A549 (cell line): ENCODE measurements around the gene KDF1. TPM values are rescaled to one million over a fixed set of nuclear protein-coding genes. Genes with fewer than 3 reads are reported as not detected.

Experiments used
- ATAC-seq, 2 experiments: fragments of 200-7000 bp in 1 of 2; fragments of >200 bp in 1 of 2; cut with Nextera tagmentation in 1 of 2; cut with Tn5 transposase in 1 of 2; 3 replicates each; pipeline versions ENCODE4 v1.8.0 to v1.9.1; 2018 to 2020; ENCODE audit warnings: mild to moderate bottlenecking in 1 of 2, moderate library complexity in 1 of 2
- CTCF ChIA-PET: fragments of 300-600 bp; sonication (Branson Sonifier 250); formaldehyde crosslinking; extraction: SDS; loops from one replicate; lab custom pipeline; 2021; ENCODE audit warnings: antibody characterized with exemption, inconsistent platforms; lab: Yijun Ruan, JAX
- POLR2A ChIA-PET: fragments of 350-600 bp; formaldehyde crosslinking; extraction: SDS; loops from one replicate; lab custom pipeline; 2021; ENCODE audit warnings: antibody characterized with exemption, inconsistent platforms; lab: Yijun Ruan, JAX
- DNase-seq, 2 experiments: peaks; one replicate each; pipeline versions ENCODE4 v3.0.0 to v3.0.0-alpha.2; 2011 to 2016; ENCODE audit warnings: low read depth in 1 of 2, low spot score in 1 of 2
- FAIRE-seq: peaks from 2 replicates; lab custom pipeline; 2011; peaks lifted over from hg19 to GRCh38; lab: Jason Lieb, UNC
- H3K27ac ChIP-seq, 2 experiments: fragments of >200 bp; sonication (Bioruptor Twin); formaldehyde crosslinking; 3 replicates each; pipeline ENCODE4 v1.5.1; 2016 to 2017
- H3K4me1 ChIP-seq: fragments of >200 bp; sonication (Bioruptor Twin); formaldehyde crosslinking; 3 replicates; pipeline ENCODE4 v1.6.1; 2016
- H3K4me2 ChIP-seq: fragments of >200 bp; sonication (Bioruptor Twin); formaldehyde crosslinking; 3 replicates; pipeline ENCODE4 v1.6.1; 2016
- H3K4me3 ChIP-seq: fragments of >200 bp; sonication (Bioruptor Twin); formaldehyde crosslinking; 3 replicates; pipeline ENCODE4 v1.5.1; 2016
- H3K9me3 ChIP-seq: fragments of >200 bp; sonication (Bioruptor Twin); formaldehyde crosslinking; 3 replicates; pipeline ENCODE4 v1.6.1; 2016
- ATOH8 ChIP-seq: fragments of 250-450 bp; sonication (Bioruptor Pico); IDR thresholded peaks from 2 replicates; pipeline ENCODE4 v1.5.0; 2020; ENCODE audit warnings: low read depth, mild to moderate bottlenecking, moderate library complexity
- CBX2 ChIP-seq: fragments of 200-600 bp; sonication (generic); IDR thresholded peaks from 2 replicates; pipeline ENCODE4 v1.6.1; 2016; ENCODE audit warnings: low read depth, mild to moderate bottlenecking, borderline replicate concordance
- CBX8 ChIP-seq: fragments of 200-600 bp; sonication (generic); IDR thresholded peaks from 2 replicates; pipeline ENCODE4 v1.6.1; 2016
- CHD2 ChIP-seq: fragments of 150-350 bp; IDR thresholded peaks from 2 replicates; pipeline ENCODE4 v1.6.1; 2014; ENCODE audit warnings: low read length; ENCODE audit not compliant: partially characterized antibody
- E2F6 ChIP-seq: IDR thresholded peaks from 2 replicates; pipeline ENCODE4 v1.6.1; 2012; ENCODE audit warnings: low read depth, borderline replicate concordance
- EHMT2 ChIP-seq: fragments of 200-600 bp; sonication (generic); IDR thresholded peaks from 2 replicates; pipeline ENCODE4 v1.6.1; 2016; ENCODE audit warnings: antibody characterized with exemption, low read depth, mild to moderate bottlenecking, moderate library complexity
- ELK1 ChIP-seq: fragments of 150-350 bp; IDR thresholded peaks from 2 replicates; pipeline ENCODE4 v1.6.1; 2014; ENCODE audit warnings: low read depth, mild to moderate bottlenecking, low read length
- ESRRA ChIP-seq: fragments of 150-350 bp; IDR thresholded peaks from 2 replicates; pipeline ENCODE4 v1.6.1; 2014; ENCODE audit warnings: mild to moderate bottlenecking, low read length, borderline replicate concordance
- FOSB ChIP-seq: fragments of 250-450 bp; sonication (Bioruptor Pico); IDR thresholded peaks from 2 replicates; pipeline ENCODE4 v1.5.0; 2020; ENCODE audit warnings: mild to moderate bottlenecking, moderate library complexity
- FOXS1 ChIP-seq: fragments of 250-450 bp; sonication (Bioruptor Pico); IDR thresholded peaks from 2 replicates; pipeline ENCODE4 v1.5.0; 2020; ENCODE audit warnings: mild to moderate bottlenecking, moderate library complexity
- HDAC2 ChIP-seq: fragments of 200-600 bp; sonication (generic); IDR thresholded peaks from 2 replicates; pipeline ENCODE4 v1.6.1; 2016
- HES2 ChIP-seq: fragments of >200 bp; sonication (Bioruptor Twin); formaldehyde crosslinking; IDR thresholded peaks from 2 replicates; pipeline ENCODE4 v1.6.1; 2016
- HEYL ChIP-seq: fragments of 250-450 bp; sonication (Bioruptor Pico); IDR thresholded peaks from 2 replicates; pipeline ENCODE4 v1.8.0; 2021; ENCODE audit warnings: mild to moderate bottlenecking, moderate library complexity
- JUNB ChIP-seq: fragments of >200 bp; sonication (Bioruptor Twin); formaldehyde crosslinking; IDR thresholded peaks from 2 replicates; pipeline ENCODE4 v1.6.1; 2016
- MAZ ChIP-seq: fragments of 150-350 bp; IDR thresholded peaks from 2 replicates; pipeline ENCODE4 v1.6.1; 2014; ENCODE audit warnings: antibody characterized with exemption, low read depth, low read length, borderline replicate concordance
- MYC ChIP-seq: IDR thresholded peaks from 2 replicates; pipeline ENCODE4 v1.6.1; 2012; ENCODE audit warnings: mild to moderate bottlenecking, inconsistent platforms, low read length, improper control_type of control experiment, borderline replicate concordance
- RAD21 ChIP-seq, 2 experiments: fragments of >200 bp in 1 of 2; sonication (Bioruptor Twin) in 1 of 2; formaldehyde crosslinking in 1 of 2; IDR thresholded peaks in 1 of 2; conservative IDR thresholded peaks in 1 of 2; 2 replicates in 1 of 2; 3 replicates in 1 of 2; pipeline ENCODE4 v1.6.1; 2012 to 2018; ENCODE audit warnings: inconsistent platforms in 1 of 2
- RNF2 ChIP-seq: fragments of 200-600 bp; sonication (generic); IDR thresholded peaks from 2 replicates; pipeline ENCODE4 v1.6.1; 2016; ENCODE audit warnings: low read depth, mild to moderate bottlenecking, antibody characterized with exemption, moderate library complexity, borderline replicate concordance
- SREBF2 ChIP-seq: fragments of 450-650 bp; IDR thresholded peaks from 2 replicates; pipeline ENCODE4 v1.6.1; 2014; ENCODE audit warnings: mild to moderate bottlenecking, moderate library complexity
- TFCP2L1 ChIP-seq: fragments of 250-450 bp; sonication (Bioruptor Pico); IDR thresholded peaks from 2 replicates; pipeline ENCODE4 v1.5.0; 2021; ENCODE audit warnings: mild to moderate bottlenecking
- ZC3H11A ChIP-seq: fragments of 450-650 bp; IDR thresholded peaks from 2 replicates; pipeline ENCODE4 v1.6.1; 2014; ENCODE audit warnings: antibody characterized with exemption, mild to moderate bottlenecking
- ZFP36 ChIP-seq: fragments of 450-650 bp; IDR thresholded peaks from 2 replicates; pipeline ENCODE4 v1.6.1; 2014; ENCODE audit warnings: borderline replicate concordance; ENCODE audit not compliant: partially characterized antibody
- WGBS: methylation state at CpG from one replicate; pipeline ENCODE4 v1.1.6; 2017; ENCODE audit errors: missing lambda C conversion rate; 5-methylcytosine and 5-hydroxymethylcytosine counted together
- polyA plus RNA-seq, 4 experiments: library from polyadenylated mRNA; depleted of rRNA in 3 of 4; stranded (reverse); fragments of >200 nt; fragmentation: RNase III in 1 of 4; extraction: RNeasy Plus Mini Kit Qiagen cat#74134 plus additional on column Dnase treatment in 1 of 4; gene quantifications; 2 replicates in 3 of 4; 3 replicates in 1 of 4; pipeline ENCODE4 v1.2.3, GENCODE V29; 2011 to 2017

Gene KDF1
- polyA plus RNA-seq, 2 of the 4 experiments (the other 2 are of a cell fraction): not detected

GRCh38 chr1:26913389-26913753 is 46.9 kb downstream of the KDF1 start:
- ATAC-seq (no peak), FAIRE-seq (no peak)
- POLR2A ChIA-PET: no interaction called here

GRCh38 chr1:26912147-26912490 is 48.1 kb downstream of the KDF1 start:
- ChIA-PET POLR2A (no interaction called here), CTCF (interaction anchor here (1.5 kb wide), 1 partner anchor 13 kb away, joined by 4 read pairs; no protein-coding TSS in a partner anchor)
- Histone ChIP-seq H3K4me1 (peaks cover 26% of the 10 kb centered on the region), H3K9me3 (no peaks in the 10 kb centered on the region), H3K27ac (no peak overlapping the region), H3K4me3 (no peak overlapping the region), H3K4me2 (no peak overlapping the region)
- ATAC-seq: no peak
- 42% methylated on average over 2 of the region's 2 CpGs for WGBS
- DNase-seq: no peak
- no peak for TF ChIP-seq CBX8
- no peak for TF ChIP-seq RAD21 (conservative IDR thresholded peaks at IDR 0.05 in 1 of 2, IDR thresholded peaks at IDR 0.05 in 1 of 2)
- no peak for TF ChIP-seq ELK1
- no peak for TF ChIP-seq FOXS1 (CRISPR knock-in tag)
- no peak for TF ChIP-seq HEYL
- TF ChIP-seq ESRRA: no peak
- TF ChIP-seq JUNB: no peak
- no peak for TF ChIP-seq MAZ
- no peak for TF ChIP-seq EHMT2
- TF ChIP-seq ZFP36: no peak
- TF ChIP-seq MYC: no peak
- no peak for TF ChIP-seq SREBF2
- TF ChIP-seq HDAC2: no peak
- TF ChIP-seq E2F6: no peak
- no peak for TF ChIP-seq ZC3H11A
- no peak for TF ChIP-seq ATOH8
- no peak for FAIRE-seq

More at GRCh38 chr1:26913389-26913753, 46.9 kb downstream of the KDF1 start:
- DNase-seq: no peak
- H3K4me3 ChIP-seq: no peak overlapping the region
- no peaks in the 10 kb centered on the region for H3K9me3 ChIP-seq
- no peak for TF ChIP-seq EHMT2
- TF ChIP-seq HDAC2: no peak
- no peak for TF ChIP-seq TFCP2L1 (CRISPR knock-in tag)
- no peak for TF ChIP-seq FOSB (CRISPR knock-in tag)
- no peak for TF ChIP-seq CHD2
- TF ChIP-seq HES2: no peak
- no peak for TF ChIP-seq RNF2
- TF ChIP-seq CBX2: no peak
- no peak for TF ChIP-seq MAZ
- H3K27ac ChIP-seq: peak overlapping the region in 1 of 2 experiments; percentile 62; a peak in 2 of 6 replicates
- no peak overlapping the region for H3K4me2 ChIP-seq
- H3K4me1 ChIP-seq: peaks cover 22% of the 10 kb centered on the region
- CTCF ChIA-PET: interaction anchor here (0.8 to 0.9 kb wide), 2 partner anchors 35 to 83 kb away, joined by 3 read pairs; no protein-coding TSS in a partner anchor
- 100% methylated on average over 2 of the region's 5 CpGs for WGBS
